Tibial nerve (tissue), 4 donors: ENCODE results near the gene SMAD3. TPM values are rescaled to one million over a fixed set of nuclear protein-coding genes. Genes with fewer than 3 reads are reported as not detected.

Source experiments
- DNase-seq, 2 donors: peaks; one replicate each; pipeline ENCODE4 v3.0.0-alpha.2; 2019; ENCODE audit warnings: low spot score in 2 of 2
- H3K27ac ChIP-seq, 4 donors: fragments of 200-600 bp; sonication (generic) in 3 of 4; one replicate each; pipeline ENCODE4 v1.5.1; 2017 to 2019; ENCODE audit warnings: mild to moderate bottlenecking in 1 of 4
- H3K27me3 ChIP-seq, 2 donors: fragments of 200-600 bp; sonication (generic) in 1 of 2; one replicate each; pipeline versions ENCODE4 v1.5.1 to v1.6.0; 2017 to 2019
- H3K36me3 ChIP-seq, 3 donors: fragments of 200-600 bp; sonication (generic); one replicate each; pipeline ENCODE4 v1.5.1; 2018 to 2019
- H3K4me1 ChIP-seq, 4 donors: fragments of 200-600 bp; sonication (generic) in 3 of 4; one replicate each; pipeline ENCODE4 v1.5.1; 2017 to 2019
- H3K4me3 ChIP-seq, 4 donors: fragments of 200-600 bp; sonication (generic) in 3 of 4; one replicate each; pipeline ENCODE4 v1.5.1; 2017 to 2019; ENCODE audit warnings: mild to moderate bottlenecking in 1 of 4, moderate library complexity in 1 of 4
- H3K9me3 ChIP-seq, 4 donors: fragments of 200-600 bp; sonication (generic) in 3 of 4; one replicate each; pipeline ENCODE4 v1.5.1; 2017 to 2019
- CTCF ChIP-seq, 5 experiments: fragments of 200-600 bp in 3 of 5; fragments of 450-650 bp in 2 of 5; sonication (generic) in 3 of 5; IDR thresholded peaks; one replicate each; pipeline ENCODE4 v1.5.1; 2016 to 2019; ENCODE audit warnings: antibody characterized with exemption in 5 of 5, mild to moderate bottlenecking in 3 of 5, moderate library complexity in 2 of 5
- EP300 ChIP-seq, 2 donors: sonication (generic); formaldehyde crosslinking; IDR thresholded peaks; one replicate each; pipeline ENCODE4 v1.6.1; 2017; ENCODE audit warnings: antibody characterized with exemption in 2 of 2, mild to moderate bottlenecking in 1 of 2
- POLR2A ChIP-seq, 2 donors: fragments of 450-650 bp; IDR thresholded peaks; one replicate each; pipeline ENCODE4 v1.6.1; 2017; ENCODE audit warnings: antibody characterized with exemption in 2 of 2, mild to moderate bottlenecking in 2 of 2, moderate library complexity in 2 of 2
- WGBS, 2 donors: methylation state at CpG; one replicate each; pipeline ENCODE4 v1.1.5; 2018; 5-methylcytosine and 5-hydroxymethylcytosine counted together
- total RNA-seq, 4 donors: library from RNA; depleted of rRNA; stranded (reverse); fragments of >200 nt; gene quantifications; one replicate each; pipeline ENCODE4 v1.1.0, GENCODE V29; 2016

The SMAD3 gene
- total RNA-seq, 4 donors from 2014 or later = 36.3 to 68.6 (median 44.1) TPM

- WGBS, 2 donors = 58 to 78% methylated on average over 2 of the region's 2 CpGs
- Histone ChIP-seq H3K27me3 (no peaks in the 10 kb centered on the region), H3K4me1 (peaks cover 0 to 20% (median 5%) of the 10 kb centered on the region in 4 donors), H3K36me3 (no peaks in the 10 kb centered on the region), H3K27ac (no peak overlapping the region), H3K4me3 (no peak overlapping the region), H3K9me3 (no peaks in the 10 kb centered on the region)
- no peak for TF ChIP-seq EP300 (IDR thresholded peaks at IDR 0.05)
- TF ChIP-seq CTCF (IDR thresholded peaks at IDR 0.05) = no peak
- TF ChIP-seq POLR2A (IDR thresholded peaks at IDR 0.05) = no peak
- no peak for DNase-seq
Observed at GRCh38 chr15:67040277-67040676, 25.1 kb upstream of the SMAD3 start.

- Histone ChIP-seq H3K4me3 (no peak overlapping the region), H3K4me1 (peaks cover 0 to 20% (median 5%) of the 10 kb centered on the region in 4 donors), H3K27me3 (no peaks in the 10 kb centered on the region), H3K9me3 (no peaks in the 10 kb centered on the region), H3K36me3 (no peaks in the 10 kb centered on the region), H3K27ac (no peak overlapping the region)
- DNase-seq = no peak
- 61 to 65% methylated on average over 7 of the region's 7 CpGs for WGBS, 2 donors
- TF ChIP-seq CTCF (IDR thresholded peaks at IDR 0.05) (no peak), POLR2A (IDR thresholded peaks at IDR 0.05) (no peak), EP300 (IDR thresholded peaks at IDR 0.05) (no peak)
Observed at GRCh38 chr15:67042551-67043142, 22.8 kb upstream of the SMAD3 start.

- Histone ChIP-seq H3K4me3 (no peak overlapping the region), H3K27ac (peak overlapping the region in 2 of 4 donors; percentile 33 to 63), H3K27me3 (no peaks in the 10 kb centered on the region), H3K4me1 (peaks cover 0 to 32% (median 10%) of the 10 kb centered on the region in 4 donors), H3K36me3 (no peaks in the 10 kb centered on the region), H3K9me3 (no peaks in the 10 kb centered on the region)
- no peak for TF ChIP-seq EP300 (IDR thresholded peaks at IDR 0.05)
- no peak for TF ChIP-seq POLR2A (IDR thresholded peaks at IDR 0.05)
- no peak for TF ChIP-seq CTCF (IDR thresholded peaks at IDR 0.05)
- no peak for DNase-seq
- WGBS, 2 donors = 60 to 63% methylated on average over 13 of the region's 13 CpGs
Observed at GRCh38 chr15:67043939-67044771, 21.2 kb upstream of the SMAD3 start.

GRCh38 chr15:67047149-67047661 is 18.2 kb upstream of the SMAD3 start:
- Histone ChIP-seq H3K27ac (no peak overlapping the region), H3K9me3 (no peaks in the 10 kb centered on the region), H3K4me3 (no peak overlapping the region), H3K27me3 (no peaks in the 10 kb centered on the region), H3K4me1 (peaks cover 0 to 54% (median 27%) of the 10 kb centered on the region in 4 donors), H3K36me3 (no peaks in the 10 kb centered on the region)
- no peak for DNase-seq
- no peak for TF ChIP-seq POLR2A (IDR thresholded peaks at IDR 0.05)
- TF ChIP-seq CTCF (IDR thresholded peaks at IDR 0.05) = no peak
- no peak for TF ChIP-seq EP300 (IDR thresholded peaks at IDR 0.05)
- WGBS, 2 donors = 76 to 79% methylated on average over 1 of the region's 1 CpG
